ENCODE data around the gene S100A1. TPM values are rescaled to one million over a fixed set of nuclear protein-coding genes. Genes with fewer than 3 reads are reported as not detected.
"Not testable (repeated sequence)": the region's sequence is repeated elsewhere in the genome, so short reads cannot be mapped to it uniquely, and the experiment has no call there.

Gene S100A1
- total RNA-seq, result 0.58 to 0.59 TPM in 2 of 3 replicates, not detected in the other

- DNase-seq (ENCODE audit: low spot score in 2 of 2, unreplicated experiment in 2 of 2), result no peak
- Mint-ChIP-seq H3K9me3 (no peaks in the 10 kb centered on the region), H3K27me3 (ENCODE audit: low read depth) (no peaks in the 10 kb centered on the region), H3K27ac (peak within 1 kb of the TSS; percentile 97), H3K4me3 (peak within 1 kb of the TSS; percentile 80), H3K4me1 (peaks cover 44% of the 10 kb centered on the region), H3K36me3 (peaks cover 11% of the 10 kb centered on the region)
- TF ChIP-seq CTCF (IDR thresholded peaks at IDR 0.05; ENCODE audit: unreplicated experiment), result peak; percentile 18
These were observed at the start of gene S100A1 for GRCh38 chr1:153627715-153628626. Gene S100A1, plus strand, starts transcription at chr1:153628434. Its CDS starts 2,088 bp downstream, at chr1:153630522.

- H3K4me1 Mint-ChIP-seq, result peaks cover 18% of the 10 kb centered on the region
- H3K36me3 Mint-ChIP-seq, result no peaks in the 10 kb centered on the region
- TF ChIP-seq CTCF (IDR thresholded peaks at IDR 0.05; ENCODE audit: unreplicated experiment), result no peak
- H3K9me3 Mint-ChIP-seq, result no peaks in the 10 kb centered on the region
- H3K27me3 Mint-ChIP-seq (ENCODE audit: low read depth), result no peaks in the 10 kb centered on the region
- no peak for DNase-seq (ENCODE audit: low spot score in 2 of 2, unreplicated experiment in 2 of 2)
- H3K27ac Mint-ChIP-seq, result peak overlapping the region; percentile 62
- H3K4me3 Mint-ChIP-seq, result no peak overlapping the region
These were observed 49.7 kb upstream of the S100A1 start for GRCh38 chr1:153578490-153578889.

- TF ChIP-seq CTCF (IDR thresholded peaks at IDR 0.05; ENCODE audit: unreplicated experiment), result no peak
- H3K4me1 Mint-ChIP-seq, result peaks cover 20% of the 10 kb centered on the region
- H3K27me3 Mint-ChIP-seq (ENCODE audit: low read depth), result no peaks in the 10 kb centered on the region
- no peaks in the 10 kb centered on the region for H3K9me3 Mint-ChIP-seq
- no peaks in the 10 kb centered on the region for H3K36me3 Mint-ChIP-seq
- DNase-seq (ENCODE audit: low spot score in 2 of 2, unreplicated experiment in 2 of 2), result no peak
- no peak overlapping the region for H3K4me3 Mint-ChIP-seq
- peak overlapping the region; percentile 62 for H3K27ac Mint-ChIP-seq
These were observed 49.3 kb upstream of the S100A1 start for GRCh38 chr1:153578936-153579335.

- H3K4me3 Mint-ChIP-seq; H3K27me3 Mint-ChIP-seq (ENCODE audit: low read depth); H3K27ac Mint-ChIP-seq; DNase-seq (ENCODE audit: low spot score in 2 of 2, unreplicated experiment in 2 of 2); H3K9me3 Mint-ChIP-seq; H3K36me3 Mint-ChIP-seq: not testable (repeated sequence)
- H3K4me1 Mint-ChIP-seq, result peaks cover 29% of the 10 kb centered on the region
These were observed 45.4 kb upstream of the S100A1 start for GRCh38 chr1:153582836-153583235.

GRCh38 chr1:153583514-153583913 lies 44.7 kb upstream of the S100A1 start:
- not testable (repeated sequence) for H3K9me3 Mint-ChIP-seq; H3K36me3 Mint-ChIP-seq; H3K27me3 Mint-ChIP-seq (ENCODE audit: low read depth); H3K27ac Mint-ChIP-seq; H3K4me3 Mint-ChIP-seq; DNase-seq (ENCODE audit: low spot score in 2 of 2, unreplicated experiment in 2 of 2)
- H3K4me1 Mint-ChIP-seq, result peaks cover 23% of the 10 kb centered on the region

- no peak overlapping the region for H3K4me3 Mint-ChIP-seq
These were observed 44.3 kb upstream of the S100A1 start for GRCh38 chr1:153583976-153584375.

More at GRCh38 chr1:153583976-153584375, 44.3 kb upstream of the S100A1 start:
- Mint-ChIP-seq H3K9me3 (no peaks in the 10 kb centered on the region), H3K36me3 (no peaks in the 10 kb centered on the region), H3K4me1 (peaks cover 18% of the 10 kb centered on the region), H3K27ac (peak overlapping the region; percentile 1), H3K27me3 (ENCODE audit: low read depth) (no peaks in the 10 kb centered on the region)
- no peak for TF ChIP-seq CTCF (IDR thresholded peaks at IDR 0.05; ENCODE audit: unreplicated experiment)
- DNase-seq (ENCODE audit: low spot score in 2 of 2, unreplicated experiment in 2 of 2), result no peak
